NCI-H2107 treated with DMSO at 0.1 percent for 48 hours (cell line): Measurements from ENCODE around the gene TNPO2.

Source experiments
- DNase-seq: peaks from one replicate; lab custom pipeline; 2025; ENCODE audit not compliant: unreplicated experiment; lab: John Stamatoyannopoulos, UW

The TNPO2 gene

GRCh38 chr19:12723641-12724426 is at the start of gene TNPO2:
Gene TNPO2 (minus strand): TSS chr19:12723932. CDS start chr19:12720977, 2,955 bp downstream.
- peak; percentile 26 for DNase-seq

GRCh38 chr19:12772323-12772722 is 48.6 kb upstream of the TNPO2 start:
- no peak for DNase-seq

- no peak for DNase-seq
Observed at GRCh38 chr19:12770922-12771321, 47.2 kb upstream of the TNPO2 start.

- peak; percentile 12 for DNase-seq
Observed at GRCh38 chr19:12769689-12770088, 46.0 kb upstream of the TNPO2 start.

- no peak for DNase-seq
Observed at GRCh38 chr19:12767666-12768065, 43.9 kb upstream of the TNPO2 start.

- DNase-seq, result no peak
Observed at GRCh38 chr19:12767150-12767549, 43.4 kb upstream of the TNPO2 start.

- DNase-seq, result peak; percentile 41
Observed at GRCh38 chr19:12766051-12766521, 42.4 kb upstream of the TNPO2 start.

- DNase-seq, result no peak
Observed at GRCh38 chr19:12764698-12765097, 41.0 kb upstream of the TNPO2 start.

- no peak for DNase-seq
Observed at GRCh38 chr19:12763100-12763499, 39.4 kb upstream of the TNPO2 start.

GRCh38 chr19:12759686-12760085 is 36.0 kb upstream of the TNPO2 start:
- no peak for DNase-seq

GRCh38 chr19:12757544-12758274 is 34.0 kb upstream of the TNPO2 start:
- no peak for DNase-seq

- no peak for DNase-seq
Observed at GRCh38 chr19:12756150-12756883, 32.6 kb upstream of the TNPO2 start.

GRCh38 chr19:12754465-12755196 is 30.9 kb upstream of the TNPO2 start:
- no peak for DNase-seq

- DNase-seq, result no peak
Observed at GRCh38 chr19:12752056-12752781, 28.5 kb upstream of the TNPO2 start.

- no peak for DNase-seq
Observed at GRCh38 chr19:12751635-12752034, 27.9 kb upstream of the TNPO2 start, which contains the start of gene BEST2. Gene BEST2 (plus strand): TSS chr19:12751791. CDS start chr19:12752593, 802 bp downstream.

- DNase-seq, result no peak
Observed at GRCh38 chr19:12750851-12751250, 27.1 kb upstream of the TNPO2 start.

- DNase-seq, result peak; percentile 27
Observed at GRCh38 chr19:12749938-12750521, 26.3 kb upstream of the TNPO2 start.

GRCh38 chr19:12748489-12748888 is 24.8 kb upstream of the TNPO2 start:
- no peak for DNase-seq

GRCh38 chr19:12745166-12745897 is 21.6 kb upstream of the TNPO2 start:
- no peak for DNase-seq
